GOT3 (cell line): ENCODE data around the gene OAS1.
"Not testable (repeated sequence)": the region's sequence is repeated elsewhere in the genome, so short reads cannot be mapped to it uniquely, and the experiment has no call there.

Experiments
- DNase-seq: peaks from one replicate; lab custom pipeline; 2025; ENCODE audit warnings: mixed read lengths; lab: John Stamatoyannopoulos, UW

OAS1 gene

DNA sequence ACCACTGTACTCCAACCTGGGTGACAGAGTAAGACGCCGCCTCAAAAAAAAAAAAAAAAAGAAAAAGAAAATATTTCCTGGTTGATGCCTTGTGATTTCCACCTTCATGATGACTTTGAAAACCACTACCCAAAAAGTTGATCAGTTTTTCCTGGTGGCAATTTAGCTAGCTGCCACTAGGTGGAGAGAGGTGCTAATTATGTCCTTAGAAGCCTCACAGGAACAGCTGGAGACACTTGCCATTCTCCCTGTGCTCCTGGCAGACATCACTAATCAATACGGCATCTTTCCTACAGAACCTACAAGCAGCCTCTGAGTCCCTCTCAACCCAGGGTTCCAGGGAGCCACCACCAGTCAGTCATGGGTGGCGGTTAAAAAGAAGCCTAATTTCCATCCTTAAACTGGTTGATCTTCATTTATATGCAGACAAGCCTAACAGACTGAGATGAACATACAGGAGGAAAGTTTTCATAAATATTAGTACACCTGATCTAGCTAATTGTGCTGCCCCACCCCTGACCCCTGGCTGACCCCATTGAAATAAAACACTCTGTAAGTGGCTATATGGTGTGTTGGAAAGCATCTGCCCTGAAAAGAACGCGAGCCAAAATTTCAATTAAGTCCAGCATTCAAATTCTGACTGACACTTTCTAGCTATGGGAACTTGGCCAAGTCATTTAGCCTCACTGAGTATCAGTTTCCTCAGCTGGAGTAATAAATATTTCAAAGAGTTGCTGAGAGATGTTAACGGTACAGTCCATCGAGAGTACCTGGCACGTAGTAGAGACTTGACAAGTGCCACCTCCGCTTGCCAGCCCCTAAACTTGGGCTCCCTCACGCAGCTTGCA is 6.2 kb upstream of the OAS1 start:
- DNase-seq: no peak

DNA sequence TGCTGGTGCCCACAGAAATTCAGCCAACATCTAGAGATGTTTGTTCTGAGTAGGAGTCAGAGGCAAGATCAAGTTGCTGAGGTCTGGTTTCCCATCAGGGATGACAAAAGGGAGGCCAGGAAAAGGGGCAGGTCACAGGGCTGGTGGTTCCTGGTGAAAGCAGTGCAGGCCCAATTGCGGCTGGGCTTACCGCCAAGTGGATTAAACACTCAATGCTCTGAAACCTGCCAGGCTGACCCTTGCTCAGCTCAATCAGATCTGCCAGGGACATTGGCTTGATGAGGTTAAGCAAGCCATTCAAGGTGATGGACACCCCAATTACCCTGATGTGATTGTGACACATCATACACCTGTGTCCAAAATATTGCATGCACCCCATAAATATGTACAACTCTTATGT is 5.5 kb upstream of the OAS1 start:
- no peak for DNase-seq

- no peak for DNase-seq
Observed at GRCh38 chr12:112904571-112904970, 2.2 kb upstream of the OAS1 start.

- DNase-seq: no peak
Observed at GRCh38 chr12:112905451-112906089, 1.2 kb upstream of the OAS1 start.

DNA sequence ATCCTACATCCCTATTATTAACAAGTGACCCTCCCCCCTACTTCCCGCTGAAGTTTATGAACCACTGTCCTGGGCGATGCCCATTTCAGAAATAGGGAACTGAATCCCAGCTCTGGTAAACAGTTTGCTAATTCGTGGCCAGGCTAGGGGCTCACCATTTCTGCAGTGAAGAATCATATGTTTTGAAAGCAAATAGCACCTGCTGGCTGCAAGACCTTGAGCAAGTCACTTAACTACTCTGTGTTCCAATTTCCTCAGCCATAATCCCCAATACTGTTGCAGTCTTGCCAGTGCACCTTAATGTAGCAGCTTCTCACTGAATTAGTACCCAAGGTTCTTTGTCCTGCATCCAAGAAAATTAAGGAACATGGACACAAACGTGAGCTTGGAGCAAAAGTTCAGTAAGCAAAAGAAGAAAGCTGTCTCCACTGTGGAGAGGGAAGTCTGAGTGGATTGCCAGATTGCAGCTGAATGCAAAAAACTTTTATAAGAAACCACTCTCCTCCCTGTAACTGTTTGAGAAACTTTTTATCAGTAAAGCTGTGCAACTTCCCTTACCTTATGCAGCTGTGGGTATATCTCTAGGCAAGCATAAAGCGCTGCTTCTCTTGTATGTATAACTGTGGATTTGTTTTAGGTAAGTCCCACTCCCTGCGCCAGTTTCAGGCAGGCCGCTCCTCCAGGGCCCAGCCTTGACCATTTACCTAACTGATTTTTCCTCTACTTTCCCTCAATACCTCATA is 824 bp downstream of the OAS1 start:
- DNase-seq: no peak

- no peak for DNase-seq
Observed at GRCh38 chr12:112908548-112908947, 1.8 kb downstream of the OAS1 start.

DNA sequence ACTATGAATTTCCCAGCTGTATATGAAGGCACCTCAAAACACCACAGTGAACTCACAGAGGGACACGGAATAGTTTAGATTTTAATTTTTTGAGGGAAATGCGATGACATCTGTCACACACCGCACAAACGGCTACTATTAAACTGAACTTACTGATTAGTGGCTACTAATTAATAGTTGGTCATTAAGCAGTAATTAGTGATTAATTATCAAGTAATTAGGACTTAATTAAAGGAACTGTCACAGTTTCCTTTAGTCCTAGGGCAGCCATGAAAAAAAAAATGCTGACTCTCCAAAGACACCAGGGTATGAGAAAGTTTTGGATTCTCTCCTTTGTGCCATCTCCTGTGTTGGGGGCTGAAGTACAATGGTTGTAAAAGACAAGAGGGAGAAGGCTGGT is 2.9 kb downstream of the OAS1 start:
- no peak for DNase-seq

GRCh38 chr12:112913038-112913688 is 6.4 kb downstream of the OAS1 start:
- DNase-seq: no peak

DNA sequence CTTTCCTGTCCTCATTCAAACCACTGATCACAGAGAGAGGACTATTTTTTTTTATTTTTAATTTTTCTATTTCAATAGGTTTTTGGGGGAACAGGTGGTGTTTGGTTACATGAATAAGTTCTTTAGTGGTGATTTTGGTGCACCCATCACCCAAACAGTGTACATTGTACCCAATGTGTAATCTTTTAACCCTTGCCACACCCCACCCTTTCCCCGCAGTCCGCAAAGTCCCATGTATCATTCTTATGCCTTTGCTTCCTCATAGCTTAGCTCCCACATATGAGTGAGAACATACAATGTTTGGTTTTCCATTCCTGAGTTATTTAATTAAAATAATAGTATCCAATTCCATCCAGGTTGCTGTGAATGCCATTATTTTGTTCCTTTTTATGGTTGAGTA is 7.1 kb downstream of the OAS1 start:
- DNase-seq: not testable (repeated sequence)

DNA sequence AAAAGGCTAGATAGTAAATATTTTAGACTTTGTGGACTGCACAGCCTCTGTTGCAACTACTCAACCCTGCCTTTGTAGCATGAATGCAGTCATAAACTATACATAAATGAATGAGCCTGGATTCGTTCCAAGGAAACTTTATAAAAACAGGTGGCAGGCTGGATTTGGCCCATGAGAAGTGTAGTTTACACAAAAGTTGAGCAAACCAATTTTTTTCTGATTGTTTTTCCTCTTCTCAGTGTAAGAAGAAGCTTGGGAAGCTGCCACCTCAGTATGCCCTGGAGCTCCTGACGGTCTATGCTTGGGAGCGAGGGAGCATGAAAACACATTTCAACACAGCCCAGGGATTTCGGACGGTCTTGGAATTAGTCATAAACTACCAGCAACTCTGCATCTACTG is 9.5 kb downstream of the OAS1 start:
- DNase-seq: no peak

GRCh38 chr12:112919121-112919520 is 12.4 kb downstream of the OAS1 start:
- no peak for DNase-seq

GRCh38 chr12:112924986-112925385 is 18.2 kb downstream of the OAS1 start:
- DNase-seq: no peak

DNA sequence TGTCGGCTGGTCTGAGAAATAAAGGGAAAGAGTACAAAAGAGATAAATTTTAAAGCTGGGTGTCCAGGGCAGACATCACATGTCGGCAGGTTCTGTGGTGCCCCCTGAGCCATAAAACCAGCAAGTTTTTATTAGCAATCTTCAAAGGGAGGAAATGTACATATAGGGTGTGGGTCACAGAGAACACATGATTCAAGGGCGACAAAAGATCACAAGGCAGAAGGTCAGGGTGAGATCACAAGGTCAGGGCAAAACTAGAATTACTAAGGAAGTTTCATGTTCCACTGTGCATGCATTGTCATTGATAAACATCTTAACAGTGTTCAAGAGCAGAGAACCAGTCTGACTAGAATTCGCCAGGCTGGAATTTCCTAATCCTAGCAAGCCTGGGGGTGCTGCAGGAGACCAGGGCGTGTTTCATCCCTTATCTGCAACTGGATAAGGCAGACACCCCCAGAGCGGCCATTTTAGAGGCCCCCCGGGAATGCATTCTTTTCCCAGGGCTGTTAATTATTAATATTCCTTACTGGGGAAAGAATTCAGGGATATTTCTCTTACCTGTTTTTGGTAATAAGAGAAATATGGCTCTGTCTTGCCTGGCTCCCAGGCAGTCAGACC is 19.8 kb downstream of the OAS1 start:
- not testable (repeated sequence) for DNase-seq

- no peak for DNase-seq
Observed at GRCh38 chr12:112927475-112927874, 20.7 kb downstream of the OAS1 start.

- DNase-seq: no peak
Observed at GRCh38 chr12:112927925-112928324, 21.2 kb downstream of the OAS1 start.

DNA sequence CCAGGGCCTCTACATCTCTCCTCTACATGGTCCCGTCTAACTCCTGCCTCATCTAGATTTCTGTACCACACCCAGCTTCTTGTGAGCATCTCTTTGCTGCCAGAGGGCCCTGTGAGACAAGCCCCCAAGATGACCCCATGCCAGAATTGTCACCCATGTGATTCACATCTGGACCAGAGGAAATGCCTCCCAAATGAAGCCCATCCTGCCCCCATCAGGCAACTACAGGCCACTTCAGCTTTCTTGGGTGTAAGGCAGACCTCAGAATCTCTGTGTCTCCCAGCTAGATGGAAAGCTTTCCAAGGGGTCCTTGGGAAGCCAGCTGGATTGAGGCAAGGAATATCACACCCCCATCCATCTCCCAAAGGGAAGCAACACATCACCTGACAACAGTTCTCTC is 22.2 kb downstream of the OAS1 start:
- DNase-seq: no peak

GRCh38 chr12:112929715-112930114 is 23.0 kb downstream of the OAS1 start:
- no peak for DNase-seq

GRCh38 chr12:112930350-112930749 is 23.6 kb downstream of the OAS1 start:
- no peak for DNase-seq

DNA sequence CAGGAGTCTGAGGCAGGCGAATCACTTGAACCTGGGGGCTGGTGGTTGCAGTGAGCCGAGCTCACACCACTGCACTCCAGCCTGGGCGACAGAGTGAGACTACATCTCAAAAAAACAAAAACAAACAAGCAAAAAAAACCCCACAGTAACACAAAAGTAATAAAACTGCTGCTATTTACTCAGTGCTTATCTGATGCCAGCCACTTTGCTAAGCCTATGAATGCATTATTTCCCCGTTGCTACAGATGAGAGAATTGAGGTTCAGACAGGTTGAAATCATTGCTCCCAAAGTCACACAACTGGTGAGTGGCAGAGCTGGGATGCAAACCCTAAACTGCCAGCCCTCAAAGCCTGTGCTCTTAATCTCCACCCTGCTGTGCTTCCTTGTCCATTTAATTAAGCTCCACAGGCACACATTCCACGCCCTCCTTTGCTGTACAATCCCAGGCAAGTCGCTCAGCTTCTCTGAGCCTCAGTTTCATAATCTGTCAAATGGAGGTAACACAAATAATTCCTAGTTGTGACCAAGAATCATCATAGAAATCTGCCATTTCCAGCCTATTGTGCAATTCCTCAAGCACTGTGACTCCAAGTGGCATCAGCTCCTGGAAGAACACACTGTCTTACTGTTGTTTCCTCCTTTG is 25.8 kb downstream of the OAS1 start:
- no peak for DNase-seq

GRCh38 chr12:112933129-112933505 is 26.4 kb downstream of the OAS1 start:
- no peak for DNase-seq

DNA sequence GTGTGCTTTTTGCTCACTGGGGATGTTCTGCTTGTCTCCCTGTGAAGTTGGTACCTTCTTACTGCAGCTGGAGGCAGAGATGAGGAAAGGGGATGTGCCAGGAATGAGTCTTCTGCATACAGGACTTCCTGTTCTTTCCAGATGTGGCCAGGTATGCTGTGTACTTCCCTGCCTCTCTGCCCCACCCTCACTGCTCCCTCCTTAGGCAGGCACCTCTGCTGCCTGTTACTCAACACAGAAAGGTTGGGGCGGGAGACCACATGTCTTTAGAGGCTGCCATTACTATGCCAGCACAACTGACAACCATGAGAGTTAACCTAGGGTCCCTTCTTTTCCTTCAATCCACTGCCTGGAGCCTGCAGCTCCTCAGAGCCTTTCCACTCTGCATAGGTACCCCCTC is 29.5 kb downstream of the OAS1 start:
- DNase-seq: no peak

- no peak for DNase-seq
Observed at GRCh38 chr12:112936927-112937326, 30.2 kb downstream of the OAS1 start.
